HS-5 (cell line): ENCODE data around the gene RPS18.

Experiments
- DNase-seq: peaks from one replicate; pipeline ENCODE4 v3.0.0-alpha.2; 2012; ENCODE audit warnings: low read depth

Gene RPS18

GRCh38 chr6:33289784-33290315 is 18.0 kb downstream of the RPS18 start:
- DNase-seq: no peak

DNA sequence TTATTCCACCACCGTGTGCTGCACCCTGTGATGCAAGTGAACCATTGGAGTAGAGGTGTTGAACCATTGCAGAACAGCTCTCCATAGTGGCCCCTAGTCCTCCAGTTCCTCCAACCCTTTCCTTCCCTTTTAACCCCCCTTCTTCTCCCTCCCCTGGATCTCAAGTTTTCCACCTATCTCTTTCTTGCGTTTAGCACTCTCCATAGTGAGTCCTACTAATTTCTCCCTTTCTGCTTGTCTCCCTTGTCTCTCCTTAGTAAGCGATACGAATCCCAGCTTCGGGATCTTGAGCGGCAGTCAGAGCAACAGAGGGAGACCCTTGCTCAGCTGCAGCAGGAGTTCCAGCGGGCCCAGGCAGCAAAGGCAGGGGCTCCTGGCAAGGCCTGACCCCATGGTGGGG is 18.6 kb downstream of the RPS18 start:
- DNase-seq: no peak

- no peak for DNase-seq
Measured at GRCh38 chr6:33292996-33293682, 21.3 kb downstream of the RPS18 start.

DNA sequence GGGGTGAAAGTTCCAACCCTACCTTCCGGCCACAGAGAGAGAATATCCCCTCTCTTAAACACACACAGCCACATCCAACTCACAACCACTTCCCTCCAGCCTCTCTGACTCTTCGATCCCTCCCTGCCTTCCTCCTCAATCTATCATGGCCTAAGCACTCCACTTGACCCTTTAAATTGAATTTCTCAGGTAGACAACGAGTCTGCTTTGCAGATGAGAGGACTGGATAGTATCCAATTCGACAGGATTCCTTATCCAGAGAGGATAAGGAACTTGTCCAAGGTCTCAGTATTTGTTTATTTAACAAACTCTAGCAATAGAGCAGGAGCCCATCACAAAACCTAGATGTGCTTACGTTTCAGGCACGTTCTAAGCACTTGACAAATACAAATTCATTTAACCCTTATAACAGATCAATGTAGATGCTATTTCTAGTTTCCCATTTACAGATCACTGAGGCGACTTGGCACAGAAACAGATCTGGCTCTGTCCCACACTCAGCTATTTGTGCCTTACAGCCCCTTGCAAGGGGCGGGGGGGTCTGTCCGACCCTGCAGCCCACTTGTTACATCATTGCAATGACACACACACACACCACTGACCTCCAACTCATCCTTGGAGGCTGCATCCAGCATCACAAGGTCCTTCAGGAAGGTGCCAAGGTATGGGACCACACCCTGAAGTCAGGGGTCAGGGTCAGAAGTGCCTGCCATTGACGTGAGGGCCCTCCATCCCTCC is 22.4 kb downstream of the RPS18 start:
- no peak for DNase-seq

GRCh38 chr6:33295621-33296369 is 23.9 kb downstream of the RPS18 start:
- no peak for DNase-seq

DNA sequence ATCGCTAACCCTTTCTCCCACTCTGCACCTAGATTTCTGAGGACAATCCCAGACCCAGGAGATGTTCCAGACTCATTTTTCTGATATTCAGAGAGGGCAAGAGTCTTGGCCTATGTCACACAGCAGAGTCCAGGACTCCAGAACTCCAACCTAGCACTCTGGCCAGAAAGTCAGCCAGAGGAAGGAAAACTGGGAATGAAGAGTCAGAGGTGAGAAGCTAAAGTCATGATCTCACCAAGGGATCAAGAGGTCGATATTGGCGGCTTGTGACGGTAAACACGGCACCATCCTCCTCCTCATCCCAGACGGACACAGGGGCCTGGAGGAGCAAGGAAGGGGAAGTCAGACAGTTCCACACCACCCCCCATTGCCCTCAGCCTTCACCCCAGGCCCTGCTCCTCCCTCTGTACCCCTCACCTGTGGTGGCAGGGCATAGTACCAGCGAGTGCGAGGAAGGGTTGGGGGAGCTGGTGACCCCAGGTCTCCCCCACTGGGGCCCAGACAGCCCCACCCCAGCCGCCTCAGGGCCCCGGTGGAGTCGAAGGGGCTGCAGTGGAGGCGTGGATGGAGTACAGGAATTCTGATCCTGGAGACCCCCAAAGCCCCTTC is 25.0 kb downstream of the RPS18 start:
- no peak for DNase-seq

DNA sequence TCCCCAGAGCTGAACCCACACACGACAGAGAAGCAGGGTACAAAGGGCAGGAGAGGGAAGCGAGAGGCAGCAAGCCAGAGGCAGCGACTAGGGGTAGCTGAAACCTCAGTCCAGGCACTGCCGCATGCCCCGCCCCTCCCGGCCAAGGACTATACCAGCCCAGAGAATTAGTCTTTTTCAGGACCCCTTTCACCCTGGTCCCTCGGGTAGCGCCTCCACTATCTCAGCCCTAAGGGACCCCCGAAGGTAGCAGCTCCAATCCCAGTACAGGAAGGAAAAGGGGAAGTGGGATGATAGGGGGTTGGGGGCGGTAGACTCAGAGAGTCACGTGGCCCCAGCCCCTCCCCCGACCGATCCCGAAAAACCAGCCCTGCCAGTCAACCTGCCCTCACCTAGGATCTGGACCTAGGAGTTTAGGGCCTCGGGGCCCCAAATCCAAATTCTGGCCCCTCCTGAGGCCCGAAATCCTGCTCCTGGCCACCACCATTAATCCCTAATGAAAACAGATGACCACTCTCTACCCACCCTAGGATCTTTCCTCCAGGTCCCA is 25.6 kb downstream of the RPS18 start:
- DNase-seq: no peak

DNA sequence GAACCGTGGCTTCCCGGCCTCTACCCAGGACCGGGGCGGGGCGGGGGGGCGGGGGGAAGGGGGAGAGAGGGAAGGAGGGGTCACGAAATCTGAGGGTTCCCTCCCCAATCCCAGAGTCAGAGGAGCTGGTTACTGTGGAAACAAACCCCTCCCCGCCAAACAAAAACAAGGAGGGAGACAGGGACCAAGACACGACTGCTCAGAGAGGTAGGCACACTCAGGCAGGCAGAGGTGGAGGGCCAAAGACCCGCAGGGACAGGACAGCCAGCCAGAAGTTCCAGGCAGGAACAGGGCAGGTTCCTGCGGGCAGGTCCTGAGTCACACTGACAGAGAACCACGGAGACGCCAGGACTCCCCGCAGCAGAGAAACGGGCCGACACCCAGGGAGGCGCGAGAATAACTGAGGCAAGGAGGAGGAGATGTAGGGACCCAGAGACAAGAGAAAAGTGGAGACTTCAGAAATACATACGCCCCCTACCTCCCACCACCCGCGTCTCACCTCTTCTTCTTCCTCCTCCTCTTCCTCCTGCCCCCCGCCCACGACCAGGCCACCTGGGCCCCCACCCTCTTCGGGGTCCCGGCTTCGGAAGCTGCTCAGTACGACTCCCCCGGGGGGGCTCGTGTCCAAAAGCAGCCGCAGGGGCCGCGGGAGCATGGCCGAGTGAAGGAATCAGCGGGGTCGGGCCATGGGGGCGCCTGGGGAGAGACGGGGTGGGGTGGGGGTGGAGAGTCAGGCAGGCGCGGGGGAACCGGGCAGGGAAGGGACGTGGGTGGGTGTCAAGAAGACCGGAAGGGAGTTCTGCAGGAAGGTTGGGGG is 26.3 kb downstream of the RPS18 start:
- peak; percentile 63 for DNase-seq

DNA sequence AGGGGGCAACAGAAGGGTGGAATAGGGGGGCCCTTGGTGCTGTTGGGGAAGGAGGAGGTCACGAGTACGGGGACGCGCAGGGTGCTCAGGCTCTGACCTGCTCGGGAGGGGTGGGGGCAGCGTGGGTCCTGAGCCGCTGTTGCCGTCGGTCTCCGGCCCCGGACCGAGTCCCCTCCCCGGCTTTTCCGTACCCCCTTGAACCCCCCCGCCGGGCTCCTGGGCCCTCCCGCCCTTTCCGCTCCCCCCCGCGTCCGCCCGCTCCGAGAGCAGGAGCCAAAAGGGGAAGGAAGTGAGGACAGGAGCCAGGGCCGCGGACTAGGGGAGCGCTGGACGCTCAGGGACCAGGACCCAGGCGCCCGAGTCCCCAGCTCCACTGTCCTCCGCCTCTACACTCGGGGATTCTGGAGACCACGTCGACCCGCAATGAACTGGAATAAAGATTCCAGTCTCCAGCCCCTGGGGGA is 26.9 kb downstream of the RPS18 start, which contains the start of gene RGL2:
TSS of gene RGL2 (minus strand) at position 170 of the 464 bp plus-strand sequence. CDS start 332 bp downstream, outside the sequence.
- no peak for DNase-seq

DNA sequence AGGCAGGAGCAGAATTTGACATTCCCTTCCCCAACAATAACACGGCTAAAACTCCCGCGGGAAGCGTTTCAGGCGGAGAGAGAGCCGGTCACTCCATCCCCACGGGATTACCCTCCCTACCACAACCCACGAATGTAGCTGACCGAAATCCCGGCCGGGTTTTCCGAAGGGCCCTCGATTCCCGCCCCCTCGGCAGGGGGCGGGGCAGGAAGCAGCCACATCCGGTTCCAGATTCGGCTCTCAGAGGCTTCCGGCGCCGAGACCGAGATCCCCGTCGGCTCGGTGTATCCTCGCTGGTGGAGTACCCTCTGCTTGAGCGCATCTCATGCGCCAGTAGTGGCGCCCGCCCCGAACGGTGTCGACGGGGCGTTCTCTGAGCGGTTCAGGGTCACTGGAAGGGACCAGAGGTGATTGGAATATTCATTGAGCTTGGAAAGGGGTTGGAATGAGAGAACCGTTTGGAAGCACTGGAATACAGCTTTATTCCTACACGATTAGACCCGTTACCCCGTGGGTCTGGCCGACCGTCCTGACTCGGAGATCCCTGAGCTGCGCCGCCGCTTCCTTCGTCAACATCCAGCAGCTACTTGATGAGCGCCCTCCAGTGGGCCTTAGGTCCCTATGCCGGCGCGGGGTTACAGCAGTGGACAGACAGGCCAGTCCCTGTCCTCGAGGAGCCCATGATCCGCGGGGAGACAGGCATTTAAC is 27.5 kb downstream of the RPS18 start:
- peak; percentile 68 for DNase-seq

- DNase-seq: no peak
Measured at GRCh38 chr6:33301877-33302276, 30.0 kb downstream of the RPS18 start.

GRCh38 chr6:33304216-33304615 is 32.3 kb downstream of the RPS18 start:
- no peak for DNase-seq

- no peak for DNase-seq
Measured at GRCh38 chr6:33305052-33305451, 33.2 kb downstream of the RPS18 start.

- no peak for DNase-seq
Measured at GRCh38 chr6:33306356-33306755, 34.5 kb downstream of the RPS18 start.

DNA sequence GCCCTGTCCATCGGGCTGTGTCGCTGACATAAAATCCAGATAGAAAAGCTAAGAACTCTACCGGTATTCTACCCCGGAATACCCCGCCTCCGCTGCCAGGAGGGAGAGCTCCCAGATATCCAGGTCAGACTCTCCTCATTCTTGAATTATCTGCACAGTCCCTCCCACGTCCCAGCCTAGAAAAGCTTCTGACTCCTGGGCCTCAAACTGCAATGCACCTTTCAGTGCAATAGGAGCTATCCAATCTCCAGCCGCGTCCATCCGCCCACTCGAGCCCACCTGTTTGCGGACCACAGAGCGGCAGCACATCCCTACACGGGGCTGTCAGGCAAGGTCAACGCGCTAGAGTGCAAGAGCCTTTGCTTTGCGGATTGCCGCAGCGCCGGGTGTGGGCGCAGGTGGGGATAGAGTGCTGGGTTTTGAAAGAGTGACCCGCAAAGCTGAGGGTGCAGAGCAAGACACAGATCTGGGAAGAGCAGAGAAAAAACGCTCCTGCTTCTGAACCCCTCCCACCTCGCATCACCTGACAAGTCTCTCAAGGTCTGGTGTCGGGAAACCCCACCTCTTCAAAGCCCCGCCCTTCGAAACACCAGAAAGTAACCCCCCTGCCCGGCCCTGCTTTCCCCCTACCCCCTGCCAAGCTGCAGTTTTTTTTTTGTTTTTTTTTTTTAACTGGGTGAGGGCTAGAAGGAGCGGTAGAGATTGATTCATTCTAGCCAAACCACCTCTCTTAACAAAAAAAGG is 40.7 kb downstream of the RPS18 start:
- DNase-seq: no peak

DNA sequence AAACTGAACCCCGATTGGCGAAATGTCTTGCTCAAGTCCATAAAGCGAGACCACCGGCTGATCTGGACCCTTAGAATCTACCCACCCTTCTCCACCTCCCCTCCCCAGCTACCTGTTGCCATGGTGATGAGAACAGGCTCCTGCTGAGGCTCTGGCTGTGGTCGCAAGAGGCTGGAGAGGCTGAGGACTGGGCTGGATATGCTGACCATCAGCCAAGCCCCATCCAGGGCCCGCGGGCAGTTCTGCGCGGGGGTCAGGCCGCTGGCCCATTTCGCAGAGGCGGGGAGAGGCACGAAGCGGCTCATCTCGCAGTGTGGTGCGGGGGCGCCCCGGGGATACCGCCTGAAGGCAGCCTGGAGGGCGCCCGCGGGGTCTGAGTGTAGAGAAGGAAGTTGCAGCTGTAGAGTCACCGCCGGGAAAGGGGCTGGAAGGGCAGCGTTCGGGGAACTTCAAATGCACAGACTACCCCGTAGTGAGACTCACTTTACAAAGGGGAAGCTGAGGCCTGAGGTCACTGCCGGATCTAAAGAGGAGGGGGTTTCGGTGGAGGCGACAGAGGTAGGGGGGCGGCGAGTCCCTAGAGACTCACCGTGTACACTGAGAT is 41.3 kb downstream of the RPS18 start:
- DNase-seq: no peak

DNA sequence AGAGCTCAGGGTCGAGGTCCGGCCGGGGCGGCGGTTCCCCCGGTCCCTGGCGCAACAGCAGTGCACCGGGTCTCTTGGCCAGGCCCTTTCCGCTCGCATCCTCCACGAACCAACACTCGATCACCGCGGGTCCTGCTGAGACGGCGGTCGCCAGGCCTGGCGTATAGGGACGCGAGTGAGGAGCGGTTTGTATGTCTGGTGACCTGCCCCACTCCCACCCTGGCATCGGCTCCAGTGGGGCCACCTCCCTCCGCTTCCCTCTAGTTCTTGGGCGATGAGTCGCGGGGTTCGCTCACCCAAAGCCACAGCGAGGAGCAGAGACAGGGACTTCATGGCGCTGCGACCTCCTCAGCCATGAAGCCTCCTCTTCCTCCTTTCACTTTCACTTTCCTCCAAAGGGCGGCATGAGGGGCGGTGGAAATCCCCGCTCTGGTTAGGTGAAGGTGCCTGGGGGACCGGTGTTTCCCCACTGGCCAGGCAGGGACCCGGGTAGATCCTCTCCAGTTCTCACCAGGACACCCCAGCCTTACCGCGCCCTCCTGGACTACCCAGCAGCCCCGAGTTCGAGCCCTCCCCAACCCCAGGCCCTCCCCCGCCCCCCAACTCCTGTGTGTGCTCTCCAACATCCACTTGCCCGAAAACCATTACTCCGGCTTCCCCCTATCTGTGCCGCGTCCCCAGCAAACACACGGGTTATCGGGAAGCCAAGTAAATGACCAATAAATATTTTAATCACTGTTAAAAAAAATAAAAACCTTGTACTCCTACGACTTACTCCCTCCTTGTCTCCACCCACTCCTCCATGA is 42.0 kb downstream of the RPS18 start, which contains the start of gene TAPBP:
TSS of gene TAPBP (minus strand) at position 370 of the 806 bp plus-strand sequence. CDS start at position 333, 37 bp downstream.
- no peak for DNase-seq

DNA sequence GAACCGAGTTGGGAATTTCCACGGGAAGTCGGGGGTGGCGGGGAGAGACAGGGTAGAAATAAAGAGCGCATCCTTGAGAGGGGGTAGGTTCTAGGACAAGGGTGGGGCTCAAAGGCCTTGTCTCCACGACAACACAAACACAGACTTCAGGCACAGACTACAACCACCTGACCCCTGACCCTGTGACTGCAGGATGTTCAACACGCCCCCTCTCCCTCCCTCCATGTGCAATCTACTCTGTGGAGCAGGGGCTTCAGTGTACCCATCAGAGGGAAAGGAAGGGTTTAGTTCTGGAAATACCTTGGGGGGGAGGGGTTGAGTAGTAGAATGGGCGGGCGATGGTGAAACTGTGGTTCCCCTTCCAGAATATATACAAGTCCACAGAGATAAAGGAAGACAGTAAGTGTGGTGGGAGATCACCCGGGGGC is 42.7 kb downstream of the RPS18 start:
- peak; percentile 56 for DNase-seq
